H9 (cell line): ENCODE results near the gene DYNLRB1. TPM values are rescaled to one million over a fixed set of nuclear protein-coding genes. Genes with fewer than 3 reads are reported as not detected.

Experiments
- DNase-seq: peaks from one replicate; pipeline ENCODE4 v3.0.0-alpha.2; 2017
- H2AFZ ChIP-seq: one replicate; pipeline ENCODE4 v1.6.1; 2013; ENCODE audit warnings: mild to moderate bottlenecking, low read length, control low read depth, moderate library complexity
- H2AK5ac ChIP-seq: 2 replicates; pipeline ENCODE4 v1.6.1; 2013; ENCODE audit warnings: low read length, control low read depth, mixed read lengths; ENCODE audit not compliant: insufficient read length
- H2BK120ac ChIP-seq: one replicate; pipeline ENCODE4 v1.6.1; 2013; ENCODE audit warnings: low read depth, mild to moderate bottlenecking, low read length, control low read depth, inconsistent platforms; ENCODE audit not compliant: poor library complexity, severe bottlenecking
- H2BK12ac ChIP-seq: 2 replicates; pipeline ENCODE4 v1.6.1; 2013; ENCODE audit warnings: low read length, control low read depth, mixed read lengths, low read depth; ENCODE audit not compliant: insufficient read length
- H2BK15ac ChIP-seq: 2 replicates; pipeline ENCODE4 v1.6.1; 2013; ENCODE audit warnings: low read depth, low read length, control low read depth
- H2BK20ac ChIP-seq: one replicate; pipeline ENCODE4 v1.6.1; 2013; ENCODE audit warnings: low read depth, mild to moderate bottlenecking, low read length, control low read depth, inconsistent platforms; ENCODE audit not compliant: poor library complexity, severe bottlenecking
- H2BK5ac ChIP-seq: 2 replicates; pipeline ENCODE4 v1.6.1; 2013; ENCODE audit warnings: low read length, control low read depth, mixed read lengths; ENCODE audit not compliant: insufficient read length
- H3K14ac ChIP-seq: 2 replicates; pipeline ENCODE4 v1.6.1; 2013; ENCODE audit warnings: low read length, control low read depth; ENCODE audit not compliant: insufficient read depth
- H3K18ac ChIP-seq: 2 replicates; pipeline ENCODE4 v1.6.1; 2013; ENCODE audit warnings: low read depth, mild to moderate bottlenecking, mixed read lengths, low read length, control low read depth; ENCODE audit not compliant: insufficient read length
- H3K23ac ChIP-seq: 2 replicates; pipeline ENCODE4 v1.6.1; 2013; ENCODE audit warnings: low read length, control low read depth, mixed read lengths, low read depth; ENCODE audit not compliant: insufficient read length
- H3K23me2 ChIP-seq: 2 replicates; pipeline ENCODE4 v1.6.1; 2013; ENCODE audit warnings: low read depth, mild to moderate bottlenecking, mixed read lengths, low read length, control low read depth; ENCODE audit not compliant: insufficient read length, poor library complexity, severe bottlenecking
- H3K27ac ChIP-seq: 2 replicates; pipeline ENCODE4 v1.5.1; 2013; ENCODE audit warnings: low read length, control low read depth, mixed read lengths, low read depth; ENCODE audit not compliant: insufficient read length
- H3K27me3 ChIP-seq: 2 replicates; pipeline ENCODE4 v1.6.1; 2013; ENCODE audit warnings: low read length, control low read depth, inconsistent platforms; ENCODE audit not compliant: insufficient read depth
- H3K4ac ChIP-seq: 2 replicates; pipeline ENCODE4 v1.6.1; 2013; ENCODE audit warnings: low read depth, mild to moderate bottlenecking, control low read depth, inconsistent platforms, low read length, moderate library complexity
- H3K4me1 ChIP-seq: 2 replicates; pipeline ENCODE4 v1.6.1; 2013; ENCODE audit warnings: low read length, control low read depth, inconsistent platforms; ENCODE audit not compliant: insufficient read depth
- H3K4me2 ChIP-seq: 2 replicates; pipeline ENCODE4 v1.6.1; 2013; ENCODE audit warnings: low read length, control low read depth, mixed read lengths; ENCODE audit not compliant: insufficient read length, insufficient read depth
- H3K56ac ChIP-seq: 2 replicates; pipeline ENCODE4 v1.6.1; 2013; ENCODE audit warnings: low read depth, mild to moderate bottlenecking, mixed read lengths, low read length, control low read depth; ENCODE audit not compliant: insufficient read length
- H3K79me1 ChIP-seq: 2 replicates; pipeline ENCODE4 v1.6.1; 2013; ENCODE audit warnings: low read depth, mild to moderate bottlenecking, moderate library complexity, low read length, control low read depth, inconsistent platforms; ENCODE audit not compliant: insufficient read depth, poor library complexity, severe bottlenecking
- H3K79me2 ChIP-seq: 2 replicates; pipeline ENCODE4 v1.6.1; 2013; ENCODE audit warnings: low read length, control low read depth, inconsistent platforms; ENCODE audit not compliant: insufficient read depth
- H3K9ac ChIP-seq: 2 replicates; pipeline ENCODE4 v1.6.1; 2013; ENCODE audit warnings: low read length, control low read depth, mixed read lengths; ENCODE audit not compliant: insufficient read length; ENCODE audit errors: extremely low read depth
- H3K9me3 ChIP-seq: one replicate; pipeline ENCODE4 v1.6.1; 2013; ENCODE audit warnings: low read depth, low read length, inconsistent platforms; ENCODE audit not compliant: control insufficient read depth
- H3T11ph ChIP-seq: one replicate; pipeline ENCODE4 v1.6.1; 2013; ENCODE audit warnings: mild to moderate bottlenecking, low read length, control low read depth, inconsistent platforms
- H4K20me1 ChIP-seq: one replicate; pipeline ENCODE4 v1.6.1; 2013; ENCODE audit not compliant: control insufficient read depth, insufficient read length, insufficient read depth
- H4K5ac ChIP-seq: 2 replicates; pipeline ENCODE4 v1.6.1; 2013; ENCODE audit warnings: low read depth, mild to moderate bottlenecking, mixed read lengths, low read length, control low read depth; ENCODE audit not compliant: insufficient read length
- H4K8ac ChIP-seq: replicated peaks from 2 replicates; pipeline ENCODE4 v1.6.1; 2013; ENCODE audit warnings: low read length, control low read depth, mixed read lengths, low read depth; ENCODE audit not compliant: insufficient read length
- H4K91ac ChIP-seq: 2 replicates; pipeline ENCODE4 v1.6.1; 2013; ENCODE audit warnings: low read depth, mild to moderate bottlenecking, moderate library complexity, mixed read lengths, low read length, control low read depth; ENCODE audit not compliant: insufficient read length
- H3K27ac Mint-ChIP-seq, 3 experiments: 2 replicates in 2 of 3; 3 replicates in 1 of 3; pipeline ENCODE4 v1.8.0; 2020 to 2021; ENCODE audit warnings: mixed read lengths in 3 of 3, mild to moderate bottlenecking in 1 of 3, moderate library complexity in 1 of 3
- H3K27me3 Mint-ChIP-seq: 2 replicates; pipeline ENCODE4 v1.8.0; 2021; ENCODE audit warnings: low read depth, mild to moderate bottlenecking, moderate library complexity, mixed read lengths
- H3K36me3 Mint-ChIP-seq, 3 experiments: 2 replicates in 2 of 3; 3 replicates in 1 of 3; pipeline ENCODE4 v1.8.0; 2020 to 2021; ENCODE audit warnings: low read depth in 3 of 3, mixed read lengths in 3 of 3; ENCODE audit not compliant: insufficient read depth in 1 of 3
- H3K4me1 Mint-ChIP-seq, 2 experiments: 2 replicates each; pipeline ENCODE4 v1.8.0; 2020; ENCODE audit warnings: mixed read lengths in 2 of 2
- H3K4me3 Mint-ChIP-seq, 2 experiments: 2 replicates in 1 of 2; 3 replicates in 1 of 2; pipeline ENCODE4 v1.8.0; 2020 to 2021; ENCODE audit warnings: mild to moderate bottlenecking in 2 of 2, mixed read lengths in 2 of 2, moderate library complexity in 1 of 2
- H3K9me3 Mint-ChIP-seq, 2 experiments: 2 replicates in 1 of 2; 3 replicates in 1 of 2; pipeline ENCODE4 v1.8.0; 2020; ENCODE audit warnings: mild to moderate bottlenecking in 2 of 2, mixed read lengths in 2 of 2, moderate library complexity in 1 of 2
- WGBS: extraction: QIAGEN DNeasy Blood & Tissue Kit; methylation state at CpG from one replicate; pipeline ENCODE4 v1.1.7; 2013; ENCODE audit warnings: missing lambda C conversion rate, low lambda C conversion rate, mixed read lengths; ENCODE audit not compliant: insufficient read length; ENCODE audit errors: extremely low coverage; 5-methylcytosine and 5-hydroxymethylcytosine counted together
- total RNA-seq: library from RNA; stranded (reverse); gene quantifications from 2 replicates; pipeline ENCODE4 v1.2.1, GENCODE V29; 2021
- TF ChIP-seq, protein P1 (sequence below): fragments of 200-600 bp; sonication (generic); conservative IDR thresholded peaks from 3 replicates; pipeline ENCODE4 v1.8.0; 2021; ENCODE audit warnings: antibody characterized with exemption, mild to moderate bottlenecking

The DYNLRB1 gene
- total RNA-seq, 1 experiment from 2014 or later, result 200 TPM

DNA sequence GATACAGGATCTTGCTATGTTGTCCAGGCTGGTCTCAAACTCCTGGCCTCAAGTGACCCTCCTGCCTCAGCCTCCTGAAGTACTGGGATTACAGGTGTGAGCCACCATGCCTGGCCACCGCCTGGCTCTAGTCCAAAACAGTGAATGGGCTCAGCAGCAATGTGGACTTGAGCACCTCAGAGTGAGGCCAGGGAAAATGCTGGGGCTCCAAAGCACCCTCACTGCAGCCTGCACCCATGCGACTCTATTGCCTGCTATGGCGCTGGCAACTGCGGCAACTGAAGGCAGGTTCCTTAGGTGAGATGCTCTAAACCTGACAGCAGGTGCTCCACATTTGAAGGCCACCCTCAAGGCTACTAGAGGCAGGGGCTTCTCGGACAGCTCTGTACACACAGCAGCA is 68.8 kb downstream of the DYNLRB1 start:
- Histone ChIP-seq H3K56ac (no peak overlapping the region), H2BK12ac (no peak overlapping the region), H4K8ac (no peak overlapping the region), H3K4me1 (no peaks in the 10 kb centered on the region), H4K91ac (no peak overlapping the region), H4K5ac (no peak overlapping the region), H2AFZ (no peak overlapping the region), H3K79me1 (no peaks in the 10 kb centered on the region), H3K9ac (no peak overlapping the region), H3K27ac (no peak overlapping the region), H3K23me2 (no peaks in the 10 kb centered on the region), H2AK5ac (no peak overlapping the region), H3K79me2 (no peaks in the 10 kb centered on the region), H2BK20ac (no peak overlapping the region), H3T11ph (no peak overlapping the region), H3K14ac (no peak overlapping the region), H3K4me2 (no peak overlapping the region), H2BK120ac (no peak overlapping the region), H2BK5ac (no peak overlapping the region), H3K9me3 (no peaks in the 10 kb centered on the region), H3K23ac (no peak overlapping the region), H3K4ac (no peak overlapping the region), H3K18ac (no peak overlapping the region), H4K20me1 (no peaks in the 10 kb centered on the region), H3K27me3 (no peaks in the 10 kb centered on the region), H2BK15ac (no peak overlapping the region)
- no peaks in the 10 kb centered on the region; the same call in 1 of the 2 replicates for H3K27me3 Mint-ChIP-seq
- no peak for DNase-seq
- H3K36me3 Mint-ChIP-seq, result peaks cover 0 to 11% (median 6%) of the 10 kb centered on the region in 3 experiments; a peak in 4 of 7 replicates
- no CpG with 5 or more reads among the region's 5 CpGs for WGBS
- no peak overlapping the region for H3K27ac Mint-ChIP-seq
- H3K9me3 Mint-ChIP-seq, result no peaks in the 10 kb centered on the region
- no peak overlapping the region for H3K4me3 Mint-ChIP-seq
- H3K4me1 Mint-ChIP-seq, result no peaks in the 10 kb centered on the region
- TF ChIP-seq, protein P1, sequence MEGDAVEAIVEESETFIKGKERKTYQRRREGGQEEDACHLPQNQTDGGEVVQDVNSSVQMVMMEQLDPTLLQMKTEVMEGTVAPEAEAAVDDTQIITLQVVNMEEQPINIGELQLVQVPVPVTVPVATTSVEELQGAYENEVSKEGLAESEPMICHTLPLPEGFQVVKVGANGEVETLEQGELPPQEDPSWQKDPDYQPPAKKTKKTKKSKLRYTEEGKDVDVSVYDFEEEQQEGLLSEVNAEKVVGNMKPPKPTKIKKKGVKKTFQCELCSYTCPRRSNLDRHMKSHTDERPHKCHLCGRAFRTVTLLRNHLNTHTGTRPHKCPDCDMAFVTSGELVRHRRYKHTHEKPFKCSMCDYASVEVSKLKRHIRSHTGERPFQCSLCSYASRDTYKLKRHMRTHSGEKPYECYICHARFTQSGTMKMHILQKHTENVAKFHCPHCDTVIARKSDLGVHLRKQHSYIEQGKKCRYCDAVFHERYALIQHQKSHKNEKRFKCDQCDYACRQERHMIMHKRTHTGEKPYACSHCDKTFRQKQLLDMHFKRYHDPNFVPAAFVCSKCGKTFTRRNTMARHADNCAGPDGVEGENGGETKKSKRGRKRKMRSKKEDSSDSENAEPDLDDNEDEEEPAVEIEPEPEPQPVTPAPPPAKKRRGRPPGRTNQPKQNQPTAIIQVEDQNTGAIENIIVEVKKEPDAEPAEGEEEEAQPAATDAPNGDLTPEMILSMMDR, result no peak
